HG02973 (cell line): ENCODE results near the gene FOXP1.
"Not testable (repeated sequence)": the region's sequence is repeated elsewhere in the genome, so short reads cannot be mapped to it uniquely, and the experiment has no call there.

Source experiments
- ATAC-seq: cut with Tn5 transposase; IDR thresholded peaks from one replicate; pipeline ENCODE4 v1.9.1; 2021; ENCODE audit warnings: moderate library complexity; ENCODE audit not compliant: unreplicated experiment

The FOXP1 gene

DNA sequence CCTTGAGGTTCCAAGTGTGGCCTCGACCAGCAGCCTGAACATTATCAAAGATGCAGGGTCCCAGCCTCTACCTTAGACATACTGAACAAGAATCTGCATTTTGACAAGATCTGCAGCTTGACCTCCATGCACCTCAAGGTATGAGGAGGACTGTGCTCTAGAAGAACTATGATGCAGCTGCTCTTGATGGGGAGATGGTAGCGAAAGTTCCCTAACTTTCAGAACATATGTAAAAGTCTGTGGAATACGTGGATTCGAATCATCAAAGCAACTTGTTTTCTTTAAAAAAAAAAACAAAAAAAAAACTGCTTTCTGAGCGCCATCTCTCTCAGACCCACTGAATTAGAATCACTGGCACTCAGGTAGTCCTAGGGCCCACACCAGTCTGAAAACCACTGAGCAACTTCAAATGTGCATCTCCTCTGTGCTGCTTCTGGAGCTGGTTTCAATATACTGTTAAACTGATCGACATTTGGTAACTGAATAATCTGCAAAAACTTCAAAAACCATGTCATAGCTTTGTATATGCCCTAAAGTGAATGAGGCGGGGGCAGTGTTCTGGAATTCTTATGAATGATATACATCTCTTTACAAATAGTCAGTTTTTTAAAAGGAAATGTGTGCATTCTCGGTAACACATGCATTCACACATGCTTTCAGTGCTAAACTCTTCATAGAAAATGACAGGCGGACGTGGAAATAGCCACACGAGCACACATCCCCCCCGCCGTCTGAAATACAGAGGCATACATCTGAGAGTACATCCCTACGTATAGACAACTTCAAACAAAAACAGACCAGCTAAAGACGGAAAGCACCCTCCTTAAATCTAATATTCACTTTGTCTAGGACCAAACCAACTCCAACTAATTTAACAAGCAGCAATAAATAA is 128.8 kb downstream of the FOXP1 start:
- no peak for ATAC-seq

- no peak for ATAC-seq
Observed at GRCh38 chr3:71453822-71454511, 129.6 kb downstream of the FOXP1 start.

DNA sequence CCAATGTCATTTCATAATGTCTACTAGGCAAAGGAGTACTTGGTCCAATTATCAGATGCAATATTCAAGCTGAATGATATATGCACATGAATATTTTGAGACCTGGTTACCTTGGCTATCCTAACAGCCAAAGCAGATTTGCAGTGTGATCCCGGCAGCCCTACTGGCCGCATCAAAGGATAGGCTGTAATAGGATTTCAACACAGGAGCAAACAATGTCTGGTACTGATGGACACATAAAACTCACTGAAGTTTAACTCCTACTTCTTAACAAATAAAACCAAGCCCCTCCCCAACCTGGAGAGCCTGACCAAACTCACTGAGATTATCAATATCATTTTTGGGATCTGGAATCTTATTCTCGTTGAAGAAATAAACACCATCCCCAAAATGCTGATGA is 130.2 kb downstream of the FOXP1 start:
- ATAC-seq = no peak

DNA sequence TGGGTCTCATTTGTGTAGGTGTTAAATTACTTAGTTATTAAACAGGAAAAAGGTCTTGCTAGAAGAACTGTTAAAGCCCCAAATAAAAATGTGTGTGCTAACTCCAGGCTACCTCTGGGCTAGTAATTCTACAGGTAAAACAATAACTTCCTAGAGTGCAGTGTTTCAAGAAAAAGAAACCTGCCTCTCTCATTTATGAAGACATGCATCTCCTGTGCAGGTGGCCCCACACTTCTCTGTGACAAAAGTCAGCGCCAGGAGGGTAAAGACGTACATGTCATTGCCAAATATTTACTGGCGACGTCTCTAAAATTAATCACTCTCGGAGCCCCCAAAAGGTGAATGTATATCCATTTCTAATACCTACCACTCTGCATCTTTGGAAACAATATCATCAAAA is 131.7 kb downstream of the FOXP1 start:
- no peak for ATAC-seq

DNA sequence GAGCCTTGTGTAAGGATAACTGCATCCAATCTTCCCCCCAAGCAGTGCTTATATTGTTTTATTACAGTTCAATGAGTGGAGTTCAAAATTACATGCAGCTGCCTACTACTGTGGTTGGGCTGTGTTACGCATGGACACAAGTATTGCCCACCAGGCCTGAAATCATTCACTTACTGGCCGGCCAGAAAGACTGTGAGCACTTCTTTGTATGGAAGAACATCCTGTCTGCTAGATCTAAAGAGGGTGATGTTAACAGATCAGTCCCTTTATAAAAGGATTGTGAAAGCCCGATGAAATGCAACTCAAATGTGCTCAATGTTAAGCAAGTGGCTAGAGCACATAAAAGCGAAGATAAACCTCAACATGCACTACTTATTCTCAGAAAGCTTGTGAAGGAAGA is 132.5 kb downstream of the FOXP1 start:
- ATAC-seq = no peak

- no peak for ATAC-seq
Observed at GRCh38 chr3:71450162-71450561, 133.4 kb downstream of the FOXP1 start.

DNA sequence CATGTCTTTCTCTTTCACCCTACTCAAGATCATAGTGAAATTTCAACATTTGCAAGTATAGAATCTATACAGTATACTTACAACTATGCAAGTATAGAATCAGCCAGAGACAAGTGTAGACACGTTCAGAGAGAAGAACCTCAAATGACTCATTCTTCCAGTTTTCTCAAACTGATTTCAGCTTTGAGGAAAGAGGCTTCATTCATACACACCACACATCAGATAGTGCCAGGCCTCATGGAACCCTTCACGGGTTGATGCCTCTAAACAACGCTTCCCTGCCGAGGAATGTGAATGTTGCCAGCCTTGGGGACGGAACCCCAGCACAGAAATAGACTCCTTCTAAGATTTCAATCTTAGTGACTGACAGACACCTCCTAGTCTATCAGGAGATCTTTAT is 135.7 kb downstream of the FOXP1 start:
- ATAC-seq = no peak

DNA sequence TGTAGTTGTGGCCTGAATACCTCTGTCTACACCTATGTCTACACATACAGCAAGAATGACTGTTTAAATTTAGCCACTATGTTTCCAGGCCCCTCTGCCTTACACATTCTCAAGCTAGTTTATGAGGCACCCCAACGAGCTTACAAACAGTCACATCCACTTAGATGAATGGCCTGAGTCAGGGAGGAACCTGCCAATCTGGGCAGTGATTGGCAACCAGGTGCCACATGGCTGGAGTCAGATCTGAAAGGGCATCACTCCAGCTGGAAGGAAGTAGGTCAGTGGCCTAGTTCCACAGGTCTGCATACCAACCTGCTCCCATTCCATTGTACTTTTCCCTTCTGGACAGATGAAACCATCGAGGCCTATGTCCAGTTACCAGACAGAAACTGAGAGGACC is 136.3 kb downstream of the FOXP1 start:
- ATAC-seq = no peak

GRCh38 chr3:71446734-71447133 is 136.8 kb downstream of the FOXP1 start:
- ATAC-seq = no peak

GRCh38 chr3:71446260-71446659 is 137.3 kb downstream of the FOXP1 start:
- ATAC-seq = no peak

DNA sequence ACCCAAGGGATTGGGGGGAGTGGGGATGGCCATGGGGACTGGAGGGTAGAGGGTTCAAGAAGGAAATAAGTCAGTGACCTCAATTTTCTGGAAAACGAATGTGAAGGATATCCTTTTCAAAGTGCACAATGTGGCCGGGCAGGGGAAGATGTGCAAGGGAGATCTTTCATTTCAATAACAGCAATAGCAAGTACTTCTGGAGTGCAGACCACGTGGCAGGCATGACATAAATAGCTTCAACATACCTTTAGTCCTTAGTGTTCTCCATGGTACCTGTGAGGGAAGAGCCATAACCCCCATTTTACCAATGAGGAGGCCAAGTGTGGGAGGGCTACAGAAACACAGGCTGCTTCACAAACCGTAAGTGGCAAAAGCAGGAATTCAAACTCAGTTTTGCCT is 138.7 kb downstream of the FOXP1 start:
- no peak for ATAC-seq

DNA sequence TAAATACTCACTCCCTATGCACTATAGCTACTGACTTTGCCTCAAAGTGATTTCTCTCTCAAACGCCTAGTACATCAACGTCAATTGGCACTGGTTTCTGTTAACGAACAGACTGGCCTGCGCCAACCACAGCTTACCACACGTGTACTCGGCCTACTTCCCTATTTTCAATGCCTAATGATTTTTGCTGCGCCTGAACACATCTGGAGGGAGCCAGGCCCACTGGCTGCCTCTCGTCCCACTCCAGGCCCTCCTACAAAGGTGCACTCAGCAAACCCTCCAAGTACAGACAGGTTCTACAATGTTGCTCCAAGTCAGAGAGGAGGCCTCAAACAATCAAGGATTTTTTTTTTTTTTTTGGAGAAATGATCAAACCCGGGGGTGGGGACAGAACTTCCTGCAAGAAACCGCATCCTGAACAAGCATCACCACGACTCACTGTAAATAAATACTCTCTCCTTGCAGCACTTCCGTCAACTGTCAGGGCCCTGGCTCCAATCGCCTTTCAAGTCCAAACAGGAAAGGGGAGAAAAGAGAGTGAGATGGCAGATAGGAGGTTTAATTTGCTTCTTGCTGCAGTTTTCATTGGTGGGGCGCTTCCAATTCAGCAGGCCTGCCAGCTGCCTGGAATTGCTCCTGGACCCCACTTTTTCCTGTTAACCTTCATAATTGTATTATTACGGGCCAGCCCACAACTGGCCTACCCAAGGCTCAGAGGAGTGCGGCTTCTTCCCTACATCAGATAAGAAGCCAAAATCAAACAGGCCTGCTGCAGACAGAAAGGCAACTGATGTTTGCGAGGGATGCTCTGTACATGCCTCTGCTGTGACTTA is 139.3 kb downstream of the FOXP1 start:
- ATAC-seq = peak; percentile 90

GRCh38 chr3:71443332-71443731 is 140.2 kb downstream of the FOXP1 start:
- ATAC-seq = no peak

DNA sequence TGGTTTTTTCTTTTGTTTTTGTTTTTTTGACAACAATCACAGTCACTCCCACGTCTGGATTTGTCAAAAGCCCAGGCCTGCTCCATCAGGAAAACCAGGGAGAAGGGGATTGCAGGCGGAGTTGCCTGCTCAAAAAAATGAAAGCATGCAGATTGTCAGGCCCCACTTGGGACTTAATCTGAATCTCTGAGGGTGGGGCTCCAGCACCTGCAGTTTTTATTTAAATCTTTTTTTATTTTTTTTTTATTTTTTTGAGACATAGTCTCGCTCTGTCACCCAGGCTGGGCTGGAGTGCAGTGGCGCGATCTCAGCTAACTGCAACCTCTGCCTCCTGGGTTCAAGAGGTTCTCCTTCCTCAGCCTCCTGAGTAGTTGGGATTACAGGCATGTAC is 140.9 kb downstream of the FOXP1 start:
- no peak for ATAC-seq

GRCh38 chr3:71441925-71442651 is 141.4 kb downstream of the FOXP1 start:
- no peak for ATAC-seq

DNA sequence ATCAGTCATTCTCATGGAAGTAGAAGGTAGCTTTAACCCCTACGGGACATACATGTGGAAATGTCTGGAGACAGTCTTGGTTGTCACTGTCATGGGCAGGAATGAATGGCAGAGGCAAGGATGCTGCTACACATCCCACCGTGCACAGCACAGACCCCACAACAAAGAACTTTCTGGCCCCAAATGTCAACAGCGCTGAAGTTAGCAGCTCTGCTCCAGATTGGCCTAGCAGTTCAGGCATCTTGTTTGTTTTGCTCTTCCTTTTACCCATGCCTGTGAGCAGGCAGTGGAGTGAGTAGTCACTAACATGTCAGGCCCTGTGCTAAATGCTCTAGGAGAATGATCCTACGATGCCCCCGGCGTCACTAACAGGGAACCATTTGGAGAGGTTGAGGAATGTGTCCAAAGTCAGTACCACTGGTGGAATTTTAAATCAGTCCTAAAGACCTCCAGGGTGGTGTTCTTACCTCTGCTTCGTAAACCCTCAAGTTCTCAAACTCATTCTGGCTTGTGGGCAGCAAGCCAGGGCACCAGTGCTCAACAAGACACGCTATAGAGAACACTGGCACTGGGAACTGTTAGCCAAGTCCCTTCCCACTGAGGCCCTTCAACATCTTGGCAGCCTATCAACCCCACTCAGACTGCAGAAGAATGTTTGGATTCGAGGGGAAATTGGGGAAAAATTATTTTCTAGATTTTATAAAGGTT is 142.2 kb downstream of the FOXP1 start:
- ATAC-seq = no peak

- no peak for ATAC-seq
Observed at GRCh38 chr3:71438904-71439303, 144.6 kb downstream of the FOXP1 start.

DNA sequence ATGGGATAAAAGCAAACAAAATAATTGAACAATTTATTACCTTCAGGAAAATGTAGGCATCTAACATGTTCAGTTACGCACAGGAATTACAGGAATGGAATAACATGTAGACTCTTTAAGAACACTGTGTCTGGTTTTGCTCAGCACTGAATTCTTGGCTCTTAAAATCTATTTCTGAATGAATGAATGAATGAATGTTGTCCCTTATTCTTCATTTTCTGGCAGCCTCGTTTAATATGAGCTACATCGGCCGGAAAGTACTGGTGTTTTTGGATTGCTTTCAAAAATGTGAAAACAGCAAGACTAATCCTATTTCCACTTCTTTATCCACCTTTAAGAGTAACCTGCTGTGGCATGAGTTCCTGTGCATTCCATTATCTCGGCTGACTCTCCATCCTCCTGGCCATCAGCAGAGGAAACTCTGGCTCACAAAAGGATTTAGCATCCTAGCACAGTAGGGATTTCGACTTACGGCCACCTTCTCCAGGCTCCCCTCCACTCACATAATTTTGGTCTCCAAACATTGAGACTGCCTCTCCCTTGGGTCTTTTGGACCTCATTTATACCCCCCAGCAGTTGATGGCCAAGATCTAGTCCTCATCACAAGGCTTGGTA is 145.3 kb downstream of the FOXP1 start:
- no peak for ATAC-seq

DNA sequence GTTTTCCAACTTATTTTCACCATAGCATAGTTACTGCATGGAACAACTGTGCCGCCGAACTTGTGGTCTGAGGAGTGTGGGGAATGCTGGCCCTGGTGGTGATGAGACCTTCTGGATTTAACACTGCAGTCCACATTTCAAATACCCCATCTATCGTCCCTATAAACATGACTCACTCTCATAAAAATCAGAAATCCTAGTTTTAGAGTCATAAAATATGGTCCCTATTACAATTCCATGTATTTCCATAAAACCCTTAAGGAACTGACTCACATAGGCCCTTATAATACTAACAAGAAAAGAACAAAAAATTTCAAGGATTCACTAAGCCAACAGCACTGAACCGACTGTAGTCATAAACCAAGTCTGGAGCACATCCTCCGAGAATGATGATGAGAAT is 147.2 kb downstream of the FOXP1 start:
- no peak for ATAC-seq

DNA sequence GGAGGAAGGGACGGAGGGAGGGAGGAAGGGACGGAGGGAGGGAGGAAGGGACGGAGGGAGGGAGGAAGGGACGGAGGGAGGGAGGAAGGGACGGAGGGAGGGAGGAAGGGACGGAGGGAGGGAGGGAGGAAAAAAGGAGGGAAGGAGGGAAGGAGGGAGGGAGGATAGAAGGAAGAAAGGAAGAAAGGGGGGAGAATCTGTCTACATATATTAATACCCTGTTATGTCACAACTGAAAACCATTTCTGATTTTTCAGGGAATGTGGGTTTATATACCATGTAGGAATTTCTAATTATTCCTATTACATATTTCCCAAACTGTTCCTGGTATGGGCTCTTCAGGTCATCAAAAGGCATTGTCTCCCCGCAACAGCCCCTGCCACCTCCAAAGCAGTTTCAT is 147.7 kb downstream of the FOXP1 start:
- not testable (repeated sequence) for ATAC-seq
